Activated CD8-positive, alpha-beta memory T cell treated with anti-CD3 and anti-CD28 coated beads, Interleukin-2, amount 50 U/mL, for 1 hour (primary cell): ENCODE results near the gene ATG10.

Source experiments
- DNase-seq: peaks from one replicate; pipeline ENCODE4 v3.0.0-alpha.2; 2020; ENCODE audit errors: extremely low read depth

ATG10 gene

GRCh38 chr5:82164977-82165713, 193.3 kb downstream of the ATG10 start:
- no peak for DNase-seq

DNA sequence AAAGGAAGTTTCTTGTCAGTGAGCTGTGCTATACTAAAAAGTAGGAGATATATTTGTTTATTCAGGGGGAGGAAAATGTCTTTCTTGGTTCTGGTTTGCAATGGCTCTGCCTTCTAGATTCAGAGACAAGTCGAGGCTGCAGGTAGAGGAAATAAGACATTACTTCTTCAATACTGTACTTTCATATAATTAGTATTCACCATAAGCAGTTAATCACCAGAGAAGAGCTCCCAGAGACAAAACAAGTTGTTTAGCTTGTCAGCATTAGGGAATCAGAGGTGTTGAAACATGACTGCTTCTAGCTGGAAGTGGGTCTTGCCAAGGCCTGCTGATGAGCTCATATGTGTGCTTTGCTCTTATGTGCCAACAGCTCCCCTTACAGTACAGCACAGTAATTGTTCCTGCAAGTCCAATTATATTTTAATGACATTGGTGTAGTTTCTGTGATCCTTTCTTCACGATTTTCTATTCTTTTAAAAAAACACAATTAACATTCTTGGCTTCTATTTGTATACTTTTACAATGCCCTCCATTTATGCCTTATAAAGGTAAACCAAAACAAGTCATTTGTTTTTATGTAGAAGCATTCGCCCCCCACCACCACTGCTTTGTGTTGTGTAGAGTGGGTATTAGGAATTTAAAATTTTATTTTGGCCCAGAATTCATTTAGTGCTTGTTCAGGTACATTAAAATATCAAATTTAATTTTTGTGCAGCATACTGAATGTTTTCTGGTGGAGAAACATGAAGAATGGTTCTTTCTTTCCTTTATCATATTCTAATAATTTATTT, 194.1 kb downstream of the ATG10 start:
- DNase-seq = no peak

DNA sequence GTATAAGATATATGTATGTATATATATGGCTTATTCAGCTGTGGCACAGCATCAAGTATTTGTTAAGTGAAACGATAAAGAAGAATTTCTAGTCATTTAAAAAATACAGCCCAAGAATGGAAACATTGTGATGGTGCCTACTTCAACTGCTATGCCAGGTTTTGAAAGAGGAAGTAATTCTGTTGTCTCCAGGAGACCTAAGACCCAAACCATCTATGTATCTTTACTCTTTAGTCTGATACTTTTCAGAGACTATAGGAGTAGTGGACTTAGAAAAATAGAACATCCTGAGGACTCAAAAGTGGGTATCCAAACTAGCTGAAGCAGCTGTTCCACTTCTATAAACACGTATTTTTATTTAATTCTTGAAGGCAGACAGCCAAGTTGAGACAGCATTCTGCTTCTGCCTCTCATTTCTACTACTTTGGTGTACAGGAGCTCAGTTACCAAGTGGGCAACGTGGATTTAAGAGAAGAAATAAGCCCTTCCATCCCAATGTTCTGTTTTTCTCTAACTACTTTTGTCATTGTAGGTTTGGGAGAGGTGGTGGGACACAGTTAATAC, 195.6 kb downstream of the ATG10 start:
- DNase-seq = no peak

- no peak for DNase-seq
These were observed 196.5 kb downstream of the ATG10 start for GRCh38 chr5:82168294-82168693.

DNA sequence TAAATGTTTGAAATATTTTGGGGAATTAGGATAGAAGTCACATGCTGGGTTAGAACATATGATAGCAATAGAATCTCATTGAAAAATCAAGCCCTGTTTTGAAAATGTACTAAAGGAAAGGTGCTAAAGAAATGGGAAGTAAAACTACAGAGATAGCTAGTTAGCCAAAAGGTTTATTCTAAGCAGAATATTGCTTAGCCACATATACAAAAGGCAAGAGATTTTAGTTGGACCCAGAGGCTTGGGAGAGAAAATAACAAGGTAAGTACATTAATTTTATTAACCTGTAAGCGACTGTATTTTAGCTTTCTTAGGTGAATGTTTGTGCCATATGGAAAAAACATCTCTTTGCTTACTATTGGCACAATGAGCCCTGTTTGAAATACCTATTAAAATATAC, 198.1 kb downstream of the ATG10 start:
- no peak for DNase-seq

DNA sequence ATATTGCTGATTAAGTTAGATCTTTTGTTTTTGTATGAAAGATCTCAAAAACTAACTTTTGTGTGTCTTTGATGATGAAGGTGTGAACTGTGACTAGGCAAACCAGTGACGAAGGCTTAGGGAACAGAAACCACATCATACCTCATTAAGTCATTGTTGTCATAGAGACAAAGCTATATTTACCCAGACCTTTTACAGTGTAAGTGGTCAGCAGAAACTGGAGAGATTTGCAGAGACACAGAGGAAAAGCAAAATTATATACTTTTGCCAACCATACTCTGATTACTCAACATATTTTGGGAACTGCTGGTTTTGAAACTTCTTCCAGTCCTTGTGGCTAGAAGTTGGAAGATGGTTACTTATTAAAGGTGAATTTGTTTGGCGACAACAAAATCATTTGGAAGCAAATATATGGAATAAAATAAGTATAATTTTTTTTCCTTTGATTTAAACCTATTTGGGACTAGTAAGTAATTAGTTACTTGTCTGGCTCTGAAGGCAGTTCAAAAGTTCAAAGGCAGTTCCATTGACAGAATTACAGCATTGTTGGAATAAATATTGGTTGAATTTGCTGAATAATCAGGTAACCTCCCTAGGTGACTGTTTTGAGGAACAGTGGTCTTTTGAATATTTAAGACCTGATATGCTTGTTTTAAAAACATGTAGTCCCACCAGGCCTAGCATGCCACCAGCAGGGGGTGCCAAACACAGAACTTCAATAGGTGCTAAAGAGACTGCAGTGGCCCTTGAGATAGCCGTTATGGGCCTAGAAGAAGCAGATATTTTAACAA, 202.5 kb downstream of the ATG10 start:
- DNase-seq = no peak

- no peak for DNase-seq
These were observed 203.0 kb downstream of the ATG10 start for GRCh38 chr5:82174919-82175219.

DNA sequence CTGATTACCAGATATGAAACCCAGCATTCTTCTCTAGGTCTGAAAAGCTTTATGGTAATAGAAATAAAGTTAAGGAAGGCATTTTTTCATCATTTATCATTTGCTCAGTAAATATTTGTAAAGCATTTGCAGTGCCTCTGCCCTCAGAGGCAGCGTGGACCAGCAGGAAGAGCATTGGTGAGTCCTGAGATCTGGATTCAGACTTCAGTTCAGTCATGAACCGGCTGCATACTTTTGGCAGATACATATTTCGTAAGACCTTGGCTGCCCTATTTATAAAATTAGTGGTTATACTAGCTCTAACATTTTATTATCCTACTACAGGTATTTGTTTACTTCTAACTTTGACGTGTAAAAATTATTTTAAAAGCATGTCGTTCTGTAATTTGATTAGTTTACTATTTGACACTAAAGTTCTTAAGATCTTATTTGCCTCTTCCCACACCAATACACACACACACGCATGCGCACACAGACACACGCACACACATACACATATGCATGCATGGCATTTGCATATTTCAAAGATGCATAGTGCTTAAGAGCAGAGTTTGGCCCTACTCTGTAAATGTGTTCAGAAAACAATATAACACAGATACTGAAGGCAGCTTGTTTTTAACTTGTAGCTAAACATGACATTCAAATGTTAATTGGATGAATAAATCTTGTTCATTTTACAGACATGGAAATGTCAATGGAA, 204.4 kb downstream of the ATG10 start:
- no peak for DNase-seq

DNA sequence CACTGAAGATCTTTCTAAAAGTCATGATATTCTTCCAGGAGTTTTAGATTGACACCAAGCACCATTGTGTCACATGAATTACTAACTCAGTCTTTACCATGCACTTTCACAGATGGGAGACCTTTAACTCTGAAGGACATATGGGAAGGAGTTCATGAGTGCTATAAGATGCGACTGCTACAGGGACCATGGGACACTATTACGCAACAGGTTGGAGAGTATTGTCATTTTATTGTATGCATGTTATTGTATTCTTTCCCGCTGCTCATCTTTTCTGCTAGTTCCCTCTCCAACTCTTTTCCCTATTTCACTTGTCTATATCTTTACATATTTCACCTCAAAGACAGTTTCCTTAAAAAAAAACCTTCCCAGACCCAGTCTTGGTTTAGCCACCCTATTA, 206.6 kb downstream of the ATG10 start:
- DNase-seq = no peak

GRCh38 chr5:82182662-82183061, 210.8 kb downstream of the ATG10 start:
- no peak for DNase-seq

- no peak for DNase-seq
These were observed 212.0 kb downstream of the ATG10 start for GRCh38 chr5:82183828-82184227.

DNA sequence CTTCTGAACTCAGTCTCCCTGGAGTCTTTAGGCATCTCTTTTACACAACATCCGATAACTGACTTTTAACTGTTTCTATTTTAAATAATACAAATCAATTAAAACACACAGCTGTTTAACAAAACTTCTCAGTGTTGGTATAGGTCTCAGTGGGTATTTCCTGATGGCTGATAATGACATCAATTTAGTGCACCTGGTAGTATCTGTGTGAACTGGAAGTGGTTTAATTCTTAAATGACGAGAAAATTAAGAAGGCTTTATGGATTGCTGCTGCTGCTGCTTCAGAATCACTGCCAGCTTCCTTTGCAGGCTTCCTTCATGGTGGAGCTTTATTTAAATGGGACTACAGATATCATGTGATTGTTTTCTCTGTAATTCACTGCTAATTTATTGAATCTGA, 214.0 kb downstream of the ATG10 start:
- no peak for DNase-seq

GRCh38 chr5:82197550-82197949, 225.7 kb downstream of the ATG10 start:
- DNase-seq = no peak

DNA sequence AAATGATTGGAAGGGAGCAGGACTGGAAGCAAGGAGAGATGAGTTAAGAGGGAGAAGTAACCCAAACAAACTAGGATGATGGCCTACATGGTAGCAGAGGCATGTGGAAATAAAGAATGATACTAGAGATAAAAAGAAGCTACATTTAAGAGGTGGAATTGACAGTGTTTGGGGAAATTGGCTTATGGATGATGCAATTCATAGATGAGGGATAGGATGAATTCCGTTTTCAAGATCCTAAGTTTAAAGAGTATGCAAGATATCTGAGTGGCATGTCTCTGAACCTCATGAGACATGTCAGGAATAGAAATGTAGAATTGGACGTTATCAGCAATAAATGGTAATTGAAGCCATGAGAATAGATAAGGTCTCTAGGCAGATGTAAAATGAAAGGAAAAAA, 232.7 kb downstream of the ATG10 start:
- no peak for DNase-seq

- DNase-seq = no peak
These were observed 233.2 kb downstream of the ATG10 start for GRCh38 chr5:82205005-82205404.

- no peak for DNase-seq
These were observed 236.5 kb downstream of the ATG10 start for GRCh38 chr5:82208371-82208770.

DNA sequence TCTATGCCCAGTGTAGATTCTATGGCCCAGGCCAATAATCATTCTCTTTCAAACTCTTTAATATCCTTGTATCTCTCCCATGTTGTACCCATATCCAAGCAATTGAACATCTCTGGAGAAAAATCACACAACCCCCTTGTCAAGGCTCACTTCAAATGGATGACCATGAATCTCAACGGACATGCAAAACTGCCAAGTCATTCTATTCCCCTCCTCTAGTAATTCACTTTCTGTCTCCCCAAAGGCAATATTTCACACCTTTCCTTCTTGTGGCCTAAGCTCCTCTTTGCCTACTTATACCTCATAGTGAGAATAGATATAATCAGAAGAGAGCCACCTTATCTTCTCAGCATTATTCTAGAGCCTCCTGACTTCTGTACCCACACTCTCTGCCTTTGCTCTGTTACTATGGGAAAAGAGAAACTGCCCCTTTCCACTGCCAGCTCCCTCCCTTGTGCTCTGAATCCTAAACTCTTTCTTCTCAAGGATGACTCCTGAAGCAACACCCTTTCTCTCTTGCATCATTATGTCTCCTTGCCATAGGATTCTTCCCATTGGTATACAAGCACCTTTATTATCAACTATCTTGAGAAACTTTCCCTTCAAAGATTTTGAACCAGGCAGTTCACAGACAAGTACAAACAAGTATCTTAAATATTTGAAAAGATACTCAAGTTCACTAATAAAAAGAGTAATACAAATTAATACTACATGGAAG, 240.2 kb downstream of the ATG10 start:
- no peak for DNase-seq

DNA sequence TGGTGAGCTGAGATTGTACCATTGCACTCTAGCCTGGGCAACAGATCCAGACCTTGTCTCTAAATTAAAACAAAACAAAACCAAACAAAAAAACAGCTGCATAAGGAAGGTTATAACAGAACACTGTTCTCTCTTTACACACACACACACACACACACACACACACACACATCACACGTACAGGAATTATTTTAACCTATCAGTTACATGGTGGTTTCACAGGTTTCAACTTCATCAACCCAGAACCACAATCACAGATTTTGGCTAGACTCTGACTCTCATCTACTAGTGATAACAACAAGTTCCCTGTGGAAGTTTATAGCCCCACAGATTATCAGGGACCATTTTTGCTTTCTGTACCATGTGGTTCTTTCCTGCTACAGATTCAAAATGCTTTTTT, 246.1 kb downstream of the ATG10 start:
- no peak for DNase-seq

GRCh38 chr5:82218374-82219156, 246.7 kb downstream of the ATG10 start:
- no peak for DNase-seq

DNA sequence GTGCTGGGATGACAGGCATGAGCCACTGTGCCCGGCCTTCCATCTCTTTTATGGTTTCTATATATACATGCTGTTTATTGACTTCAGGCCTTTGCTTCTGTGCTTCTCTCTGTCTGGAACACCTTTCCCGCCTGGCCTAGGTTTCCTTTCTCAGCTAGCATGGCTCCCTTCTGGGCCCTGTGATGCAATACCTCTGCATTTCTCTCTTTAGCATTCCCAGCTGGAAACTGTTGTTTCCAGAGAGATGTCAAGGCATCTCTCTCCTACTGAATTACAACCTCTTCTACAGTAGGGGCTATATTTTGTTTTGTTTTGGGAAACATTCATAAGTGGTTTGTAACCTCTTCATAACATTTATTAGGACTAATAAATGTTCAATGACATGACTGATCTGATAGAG, 249.2 kb downstream of the ATG10 start:
- DNase-seq = no peak
